SW 1271 (cell line): Measurements from ENCODE around the gene ZNF3.

ENCODE experiments used
- DNase-seq, 2 experiments: peaks; one replicate each; lab custom pipeline; 2025; lab: John Stamatoyannopoulos, UW

Gene ZNF3

GRCh38 chr7:100088621-100089457 lies 7.3 kb upstream of the ZNF3 start, which contains the start of gene COPS6:
Gene COPS6, plus strand, starts transcription at chr7:100088969. Its CDS starts 22 bp downstream, at chr7:100088991.
- peak in 1 of 2 experiments; percentile 64 for DNase-seq

GRCh38 chr7:100088095-100088620 lies 6.6 kb upstream of the ZNF3 start:
- DNase-seq: no peak

GRCh38 chr7:100087055-100087750 lies 5.7 kb upstream of the ZNF3 start:
- DNase-seq: peak; percentile 78 to 90

- no peak for DNase-seq
Measured at GRCh38 chr7:100085515-100085914, 4.0 kb upstream of the ZNF3 start.

GRCh38 chr7:100082978-100083377 lies 1.5 kb upstream of the ZNF3 start:
- no peak for DNase-seq

GRCh38 chr7:100080907-100081534 lies 502 bp downstream of the ZNF3 start:
- DNase-seq: no peak

- DNase-seq: no peak
Measured at GRCh38 chr7:100079024-100079560, 2.4 kb downstream of the ZNF3 start.

GRCh38 chr7:100077205-100077604 lies 4.3 kb downstream of the ZNF3 start:
- no peak for DNase-seq

GRCh38 chr7:100075418-100075817 lies 6.1 kb downstream of the ZNF3 start:
- DNase-seq: no peak

- no peak for DNase-seq
Measured at GRCh38 chr7:100074841-100075240, 6.7 kb downstream of the ZNF3 start.

- no peak for DNase-seq
Measured at GRCh38 chr7:100072462-100072861, 9.1 kb downstream of the ZNF3 start.

GRCh38 chr7:100071018-100071723 lies 10.4 kb downstream of the ZNF3 start:
- no peak for DNase-seq

GRCh38 chr7:100069991-100070390 lies 11.5 kb downstream of the ZNF3 start:
- DNase-seq: no peak

GRCh38 chr7:100066953-100067352 lies 14.6 kb downstream of the ZNF3 start:
- no peak for DNase-seq

GRCh38 chr7:100065452-100066186 lies 15.9 kb downstream of the ZNF3 start:
- DNase-seq: no peak

- DNase-seq: no peak
Measured at GRCh38 chr7:100064162-100064561, 17.4 kb downstream of the ZNF3 start.

- no peak for DNase-seq
Measured at GRCh38 chr7:100063376-100063775, 18.1 kb downstream of the ZNF3 start.

- DNase-seq: no peak
Measured at GRCh38 chr7:100061518-100062193, 19.9 kb downstream of the ZNF3 start.

- DNase-seq: no peak
Measured at GRCh38 chr7:100059251-100059739, 22.2 kb downstream of the ZNF3 start.

- no peak for DNase-seq
Measured at GRCh38 chr7:100057006-100057405, 24.5 kb downstream of the ZNF3 start.
